ENCODE measurements around the gene CFAP299.

- TF ChIP-seq POU2F2 (IDR thresholded peaks at IDR 0.05; ENCODE audit: low read depth, low read length) (no peak), POLR2A (IDR thresholded peaks at IDR 0.05; ENCODE audit: low read depth, low read length) (no peak), POLR2AphosphoS5 (IDR thresholded peaks at IDR 0.05; ENCODE audit: low read depth, low read length) (no peak)
These were observed 77.6 kb downstream of the CFAP299 start for GRCh38 chr4:80413086-80413485.

All from GM12891 (cell line).